A549 (cell line): ENCODE data around the gene GCG.

ENCODE experiments used
- BHLHE40 ChIP-seq: IDR thresholded peaks from 2 replicates; pipeline ENCODE4 v1.6.1; 2012; ENCODE audit warnings: low read depth, low read length, inconsistent platforms
- CHD2 ChIP-seq: fragments of 150-350 bp; IDR thresholded peaks from 2 replicates; pipeline ENCODE4 v1.6.1; 2014; ENCODE audit warnings: low read length; ENCODE audit not compliant: partially characterized antibody
- EP300 ChIP-seq, 2 experiments: fragments of >200 bp; sonication (Bioruptor Twin); formaldehyde crosslinking; IDR thresholded peaks; 2 replicates in 1 of 2; 3 replicates in 1 of 2; pipeline ENCODE4 v1.6.1; 2016 to 2017
- FOSL2 ChIP-seq, 2 experiments: fragments of 450-650 bp in 1 of 2; fragments of >200 bp in 1 of 2; sonication (Bioruptor Twin) in 1 of 2; formaldehyde crosslinking; IDR thresholded peaks; 2 replicates each; pipeline versions ENCODE4 v1.5.0 to v1.6.1; 2016 to 2020; ENCODE audit warnings: mild to moderate bottlenecking in 1 of 2, moderate library complexity in 1 of 2
- KDM1A ChIP-seq: fragments of 200-600 bp; sonication (generic); IDR thresholded peaks from 2 replicates; pipeline ENCODE4 v1.6.1; 2016; ENCODE audit warnings: low read depth, mild to moderate bottlenecking
- NPAS2 ChIP-seq: fragments of 250-450 bp; sonication (Bioruptor Pico); IDR thresholded peaks from 2 replicates; pipeline ENCODE4 v1.8.0; 2022; ENCODE audit warnings: mild to moderate bottlenecking, moderate library complexity, borderline replicate concordance
- POLR2A ChIP-seq: IDR thresholded peaks from 2 replicates; pipeline ENCODE4 v1.6.1; 2012; ENCODE audit warnings: mild to moderate bottlenecking, low read length
- RCOR1 ChIP-seq: fragments of 150-350 bp; IDR thresholded peaks from 2 replicates; pipeline ENCODE4 v1.6.1; 2014; ENCODE audit warnings: antibody characterized with exemption, low read length, low read depth
- TF ChIP-seq, protein P1 (sequence below): fragments of >200 bp; sonication (Bioruptor Twin); formaldehyde crosslinking; IDR thresholded peaks from 3 replicates; pipeline ENCODE4 v1.6.1; 2016
- TF ChIP-seq, protein P2 (sequence below): fragments of 200-600 bp; sonication (generic); IDR thresholded peaks from 2 replicates; pipeline ENCODE4 v1.6.1; 2016; ENCODE audit warnings: antibody characterized with exemption, mild to moderate bottlenecking, moderate library complexity
- TF ChIP-seq, protein P3 (sequence below): fragments of >200 bp; sonication (Bioruptor Twin); formaldehyde crosslinking; IDR thresholded peaks from 3 replicates; pipeline ENCODE4 v1.5.1; 2016

DNA sequence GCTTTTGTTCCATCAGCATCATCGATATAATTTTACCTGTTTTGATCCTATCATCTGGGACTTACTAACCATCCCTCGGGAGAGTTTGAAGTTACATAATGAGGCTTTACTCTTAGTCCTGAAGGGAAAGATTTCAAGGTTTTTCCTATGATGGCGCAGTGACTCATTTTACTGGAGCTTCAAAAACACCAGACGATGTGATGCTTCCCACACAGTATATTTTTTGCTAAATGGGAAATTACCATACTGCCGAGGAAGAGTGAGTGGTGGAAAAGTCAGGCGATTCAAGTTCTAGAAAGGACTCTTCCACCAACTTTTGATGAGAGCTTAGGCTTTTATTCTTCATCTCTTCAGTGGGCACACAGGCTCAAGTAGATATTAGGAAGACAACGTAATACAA is 44.6 kb upstream of the GCG start:
- no peak for TF ChIP-seq EP300 (IDR thresholded peaks at IDR 0.05)
- no peak for TF ChIP-seq POLR2A
- TF ChIP-seq, protein P1, sequence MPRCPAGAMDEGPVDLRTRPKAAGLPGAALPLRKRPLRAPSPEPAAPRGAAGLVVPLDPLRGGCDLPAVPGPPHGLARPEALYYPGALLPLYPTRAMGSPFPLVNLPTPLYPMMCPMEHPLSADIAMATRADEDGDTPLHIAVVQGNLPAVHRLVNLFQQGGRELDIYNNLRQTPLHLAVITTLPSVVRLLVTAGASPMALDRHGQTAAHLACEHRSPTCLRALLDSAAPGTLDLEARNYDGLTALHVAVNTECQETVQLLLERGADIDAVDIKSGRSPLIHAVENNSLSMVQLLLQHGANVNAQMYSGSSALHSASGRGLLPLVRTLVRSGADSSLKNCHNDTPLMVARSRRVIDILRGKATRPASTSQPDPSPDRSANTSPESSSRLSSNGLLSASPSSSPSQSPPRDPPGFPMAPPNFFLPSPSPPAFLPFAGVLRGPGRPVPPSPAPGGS, result no peak
- no peak for TF ChIP-seq CHD2
- TF ChIP-seq KDM1A, result no peak
- TF ChIP-seq, protein P2, sequence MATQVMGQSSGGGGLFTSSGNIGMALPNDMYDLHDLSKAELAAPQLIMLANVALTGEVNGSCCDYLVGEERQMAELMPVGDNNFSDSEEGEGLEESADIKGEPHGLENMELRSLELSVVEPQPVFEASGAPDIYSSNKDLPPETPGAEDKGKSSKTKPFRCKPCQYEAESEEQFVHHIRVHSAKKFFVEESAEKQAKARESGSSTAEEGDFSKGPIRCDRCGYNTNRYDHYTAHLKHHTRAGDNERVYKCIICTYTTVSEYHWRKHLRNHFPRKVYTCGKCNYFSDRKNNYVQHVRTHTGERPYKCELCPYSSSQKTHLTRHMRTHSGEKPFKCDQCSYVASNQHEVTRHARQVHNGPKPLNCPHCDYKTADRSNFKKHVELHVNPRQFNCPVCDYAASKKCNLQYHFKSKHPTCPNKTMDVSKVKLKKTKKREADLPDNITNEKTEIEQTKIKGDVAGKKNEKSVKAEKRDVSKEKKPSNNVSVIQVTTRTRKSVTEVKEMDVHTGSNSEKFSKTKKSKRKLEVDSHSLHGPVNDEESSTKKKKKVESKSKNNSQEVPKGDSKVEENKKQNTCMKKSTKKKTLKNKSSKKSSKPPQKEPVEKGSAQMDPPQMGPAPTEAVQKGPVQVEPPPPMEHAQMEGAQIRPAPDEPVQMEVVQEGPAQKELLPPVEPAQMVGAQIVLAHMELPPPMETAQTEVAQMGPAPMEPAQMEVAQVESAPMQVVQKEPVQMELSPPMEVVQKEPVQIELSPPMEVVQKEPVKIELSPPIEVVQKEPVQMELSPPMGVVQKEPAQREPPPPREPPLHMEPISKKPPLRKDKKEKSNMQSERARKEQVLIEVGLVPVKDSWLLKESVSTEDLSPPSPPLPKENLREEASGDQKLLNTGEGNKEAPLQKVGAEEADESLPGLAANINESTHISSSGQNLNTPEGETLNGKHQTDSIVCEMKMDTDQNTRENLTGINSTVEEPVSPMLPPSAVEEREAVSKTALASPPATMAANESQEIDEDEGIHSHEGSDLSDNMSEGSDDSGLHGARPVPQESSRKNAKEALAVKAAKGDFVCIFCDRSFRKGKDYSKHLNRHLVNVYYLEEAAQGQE, result no peak
- TF ChIP-seq, protein P3, sequence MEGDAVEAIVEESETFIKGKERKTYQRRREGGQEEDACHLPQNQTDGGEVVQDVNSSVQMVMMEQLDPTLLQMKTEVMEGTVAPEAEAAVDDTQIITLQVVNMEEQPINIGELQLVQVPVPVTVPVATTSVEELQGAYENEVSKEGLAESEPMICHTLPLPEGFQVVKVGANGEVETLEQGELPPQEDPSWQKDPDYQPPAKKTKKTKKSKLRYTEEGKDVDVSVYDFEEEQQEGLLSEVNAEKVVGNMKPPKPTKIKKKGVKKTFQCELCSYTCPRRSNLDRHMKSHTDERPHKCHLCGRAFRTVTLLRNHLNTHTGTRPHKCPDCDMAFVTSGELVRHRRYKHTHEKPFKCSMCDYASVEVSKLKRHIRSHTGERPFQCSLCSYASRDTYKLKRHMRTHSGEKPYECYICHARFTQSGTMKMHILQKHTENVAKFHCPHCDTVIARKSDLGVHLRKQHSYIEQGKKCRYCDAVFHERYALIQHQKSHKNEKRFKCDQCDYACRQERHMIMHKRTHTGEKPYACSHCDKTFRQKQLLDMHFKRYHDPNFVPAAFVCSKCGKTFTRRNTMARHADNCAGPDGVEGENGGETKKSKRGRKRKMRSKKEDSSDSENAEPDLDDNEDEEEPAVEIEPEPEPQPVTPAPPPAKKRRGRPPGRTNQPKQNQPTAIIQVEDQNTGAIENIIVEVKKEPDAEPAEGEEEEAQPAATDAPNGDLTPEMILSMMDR, result no peak
- TF ChIP-seq BHLHE40, result no peak
- TF ChIP-seq FOSL2 (IDR thresholded peaks at IDR 0.05), result no peak
- no peak for TF ChIP-seq FOSL2 (CRISPR knock-in tag; IDR thresholded peaks at IDR 0.05)
- no peak for TF ChIP-seq RCOR1
- TF ChIP-seq NPAS2 (CRISPR knock-in tag), result no peak
